Stimulated activated CD4-positive, alpha-beta T cell treated with anti-CD3 and anti-CD28 coated beads, Interleukin-4, amount 100 ng/mL, for 1 hour (primary cell): Measurements from ENCODE around the gene LHFPL3.
"Not testable (repeated sequence)": the region's sequence is repeated elsewhere in the genome, so short reads cannot be mapped to it uniquely, and the experiment has no call there.

Experiments used
- DNase-seq: peaks from one replicate; pipeline ENCODE4 v3.0.0-alpha.2; 2020

LHFPL3 gene

GRCh38 chr7:104328296-104328969, at the start of gene LHFPL3:
TSS of gene LHFPL3 (plus strand) at chr7:104328603.
- DNase-seq = no peak

- DNase-seq = not testable (repeated sequence)
These were observed 46.7 kb upstream of the LHFPL3 start for GRCh38 chr7:104281685-104282084.

GRCh38 chr7:104286839-104287238, 41.6 kb upstream of the LHFPL3 start:
- no peak for DNase-seq

- no peak for DNase-seq
These were observed 40.3 kb upstream of the LHFPL3 start for GRCh38 chr7:104288137-104288536.

DNA sequence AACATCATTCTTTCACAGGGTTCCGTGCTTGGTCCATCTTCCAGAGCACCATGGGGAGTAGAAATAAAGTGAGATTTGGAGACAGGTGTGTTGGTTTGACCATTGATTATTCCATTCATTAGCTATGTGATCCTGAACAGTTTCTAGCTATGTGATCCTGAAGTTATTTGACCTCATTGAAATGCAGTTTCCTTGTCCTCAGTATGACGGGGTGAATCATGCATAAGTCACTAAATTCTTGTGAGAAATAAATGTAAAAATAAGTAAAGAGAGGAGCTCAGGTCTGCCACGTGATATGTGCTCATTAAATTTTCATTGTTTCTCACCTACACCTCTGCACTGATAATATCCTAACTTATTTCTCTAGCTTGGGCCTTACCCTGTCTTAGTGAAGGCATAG, 34.1 kb upstream of the LHFPL3 start:
- DNase-seq = no peak

DNA sequence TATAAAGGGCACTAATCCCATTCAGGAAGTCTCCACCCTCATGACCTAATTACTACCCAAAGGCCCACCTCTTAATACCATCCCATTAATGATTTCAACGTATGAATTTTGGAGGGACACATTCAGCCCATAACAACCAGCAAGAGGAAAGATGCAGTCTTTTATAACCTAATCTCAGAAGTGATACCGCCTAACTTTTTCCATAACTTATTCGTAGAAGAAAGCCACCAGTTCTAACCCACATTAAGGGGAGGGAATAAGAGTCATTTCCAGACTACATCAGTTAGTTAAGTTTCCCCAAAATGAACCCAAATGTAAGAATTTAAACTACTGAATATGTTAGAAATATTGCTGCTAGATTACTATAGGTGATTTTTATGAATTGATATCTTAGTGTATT, 32.1 kb upstream of the LHFPL3 start:
- DNase-seq = no peak

DNA sequence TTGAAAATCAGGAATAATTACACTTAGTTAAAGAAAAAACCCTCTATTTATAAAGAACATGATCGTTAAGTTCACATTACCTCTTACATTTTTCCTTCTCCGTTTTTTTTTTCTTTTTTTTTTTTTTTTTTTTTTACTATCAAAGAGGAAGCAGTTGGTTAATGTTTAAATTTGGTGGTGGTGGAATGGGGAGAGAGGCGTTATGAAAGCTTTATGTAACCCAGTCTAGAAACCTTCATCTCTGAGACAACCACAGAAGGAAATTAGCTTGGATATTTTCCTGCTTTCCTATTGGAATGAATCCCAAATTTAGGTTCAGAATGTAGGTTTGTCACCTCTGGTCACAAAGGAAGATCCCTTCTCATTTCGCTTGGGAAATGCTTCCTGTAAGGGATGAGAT, 31.5 kb upstream of the LHFPL3 start:
- DNase-seq = no peak

DNA sequence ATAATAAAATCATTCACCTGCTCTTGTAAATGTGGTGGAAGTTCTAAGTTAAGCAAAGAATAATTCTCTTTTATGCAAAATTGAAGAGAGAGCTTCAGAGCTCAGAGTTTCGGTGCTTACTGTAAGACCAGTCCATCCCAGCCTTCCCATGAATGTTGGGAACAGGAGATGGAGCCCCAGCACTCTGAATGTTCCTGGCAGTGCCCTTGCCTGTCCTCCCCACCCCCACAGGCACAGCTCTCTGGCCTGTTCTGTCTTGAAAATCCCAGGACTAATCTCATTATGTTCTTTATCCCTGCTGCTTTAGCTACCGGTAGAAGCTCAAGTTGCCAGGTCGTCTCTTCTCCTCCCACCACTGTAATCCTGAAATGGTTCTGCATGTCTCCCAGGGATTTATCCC, 29.1 kb upstream of the LHFPL3 start:
- DNase-seq = no peak

GRCh38 chr7:104299777-104300176, 28.6 kb upstream of the LHFPL3 start:
- no peak for DNase-seq

GRCh38 chr7:104306793-104307192, 21.6 kb upstream of the LHFPL3 start:
- DNase-seq = no peak

- no peak for DNase-seq
These were observed 10.3 kb upstream of the LHFPL3 start for GRCh38 chr7:104317948-104318629.

- no peak for DNase-seq
These were observed 869 bp upstream of the LHFPL3 start for GRCh38 chr7:104327534-104327933.

GRCh38 chr7:104327938-104328295, 486 bp upstream of the LHFPL3 start:
- no peak for DNase-seq

DNA sequence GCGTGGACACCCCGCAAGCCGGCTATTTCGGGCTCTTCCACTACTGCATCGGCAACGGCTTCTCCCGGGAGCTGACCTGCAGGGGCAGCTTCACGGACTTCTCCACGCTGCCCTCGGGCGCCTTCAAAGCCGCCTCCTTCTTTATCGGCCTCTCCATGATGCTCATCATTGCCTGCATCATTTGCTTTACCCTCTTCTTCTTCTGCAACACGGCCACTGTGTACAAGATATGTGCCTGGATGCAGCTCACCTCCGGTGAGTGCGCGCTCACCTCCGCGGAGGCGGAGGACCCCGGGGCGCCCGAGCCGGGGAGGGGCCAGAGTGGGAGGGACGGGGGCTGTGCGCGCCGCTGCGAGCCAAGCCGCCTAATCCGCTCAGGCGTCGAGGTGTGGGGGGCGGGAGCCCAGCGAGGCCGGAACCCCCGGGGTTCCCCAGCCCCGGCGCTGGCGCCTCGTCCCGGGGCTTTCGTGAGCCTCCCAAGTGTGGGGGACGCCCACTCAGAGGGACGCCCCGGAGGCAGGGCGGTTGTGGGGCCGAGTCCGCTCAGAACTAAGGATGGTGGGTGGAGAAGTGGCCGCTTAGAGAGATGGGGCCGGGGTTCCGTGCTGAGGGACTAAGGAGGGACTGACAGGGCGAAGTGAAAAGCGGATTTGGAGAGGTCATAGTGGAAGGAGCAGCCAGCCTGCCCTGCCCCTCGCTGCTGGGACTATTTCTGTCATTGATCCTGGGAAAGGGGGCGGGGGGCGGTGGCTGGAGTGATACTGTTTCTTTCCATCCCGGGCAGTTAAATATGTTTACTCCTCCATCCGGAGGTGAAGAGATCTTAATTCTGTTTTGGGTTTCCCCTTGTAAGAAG, 795 bp downstream of the LHFPL3 start:
- DNase-seq = no peak

GRCh38 chr7:104341546-104341945, 13.1 kb downstream of the LHFPL3 start:
- no peak for DNase-seq

GRCh38 chr7:104352736-104353135, 24.3 kb downstream of the LHFPL3 start:
- DNase-seq = no peak

DNA sequence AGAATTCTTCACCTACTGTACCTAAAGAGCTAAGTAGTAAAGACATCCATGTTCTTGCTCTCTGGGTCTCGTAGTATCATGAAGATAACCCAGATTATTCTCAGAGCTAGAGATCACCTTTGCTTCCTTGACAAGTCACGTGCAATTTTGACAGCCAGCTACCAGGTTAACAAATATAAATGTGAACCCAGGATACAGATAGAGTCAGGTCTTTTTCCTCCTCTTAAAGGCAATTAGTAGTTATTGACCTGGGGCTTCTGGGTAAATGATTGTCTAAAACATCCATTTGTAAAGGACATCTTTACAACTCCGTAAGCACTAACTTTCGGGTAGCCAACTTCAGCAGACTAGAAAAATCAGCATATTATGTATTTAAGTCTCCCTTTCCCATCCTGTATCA, 28.8 kb downstream of the LHFPL3 start:
- DNase-seq = no peak

DNA sequence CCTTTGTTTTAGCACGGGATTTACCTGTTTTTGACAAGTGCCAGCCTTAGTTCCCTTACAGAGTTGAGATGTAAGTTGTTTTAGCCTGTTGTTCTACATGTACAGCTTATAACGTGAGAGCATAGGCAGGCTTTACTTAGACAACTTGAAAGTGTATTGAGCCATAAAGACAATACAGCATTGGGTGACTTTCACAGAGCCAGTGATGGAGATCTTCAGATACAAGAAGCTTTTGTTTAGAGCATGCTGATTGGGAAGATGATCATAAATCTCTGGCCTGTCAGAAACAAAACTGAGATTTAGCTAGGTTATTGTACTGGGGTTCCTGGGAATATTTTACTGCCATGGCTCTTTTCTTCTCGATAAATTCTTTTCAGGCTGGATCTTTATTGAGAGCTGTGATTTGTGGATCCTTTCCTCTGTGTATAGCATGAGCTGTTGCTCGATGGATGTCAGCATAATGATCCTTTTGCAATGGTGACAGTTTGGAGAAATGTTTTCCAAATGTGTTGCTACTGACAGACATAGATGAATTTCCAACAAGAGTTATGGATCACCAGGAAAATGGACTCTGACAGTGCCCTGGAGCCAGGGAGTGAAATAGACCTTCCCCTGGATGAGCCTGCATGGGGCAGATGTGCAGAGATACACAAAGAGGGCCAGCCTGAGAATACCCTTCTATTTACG, 30.2 kb downstream of the LHFPL3 start:
- DNase-seq = no peak

- no peak for DNase-seq
These were observed 34.4 kb downstream of the LHFPL3 start for GRCh38 chr7:104362756-104363155.

- DNase-seq = no peak
These were observed 35.0 kb downstream of the LHFPL3 start for GRCh38 chr7:104363355-104363754.

GRCh38 chr7:104366390-104366789, 38.0 kb downstream of the LHFPL3 start:
- no peak for DNase-seq

DNA sequence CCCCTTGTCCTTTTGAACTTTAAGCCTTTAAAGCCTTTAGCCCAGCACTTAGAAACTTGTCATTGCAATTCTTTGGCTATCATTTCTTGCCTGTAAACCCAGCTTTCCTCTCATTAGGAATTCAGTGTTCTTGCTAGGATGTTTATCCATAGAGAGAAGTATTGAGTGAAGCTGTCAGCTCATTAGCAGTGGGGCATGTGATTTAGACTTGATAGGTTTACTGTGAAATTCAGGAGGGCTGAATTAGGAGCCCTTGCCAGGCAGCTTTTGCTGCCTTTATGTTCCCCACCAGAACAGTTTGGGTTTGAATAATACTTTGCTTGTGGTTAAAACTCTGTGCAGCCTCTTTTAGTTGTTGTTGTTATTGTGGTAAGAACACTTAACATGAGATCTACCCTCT, 39.5 kb downstream of the LHFPL3 start:
- DNase-seq = no peak

- DNase-seq = no peak
These were observed 43.0 kb downstream of the LHFPL3 start for GRCh38 chr7:104371216-104371979.
